Measurements from ENCODE around the gene RNF11.

The RNF11 gene, protein sequence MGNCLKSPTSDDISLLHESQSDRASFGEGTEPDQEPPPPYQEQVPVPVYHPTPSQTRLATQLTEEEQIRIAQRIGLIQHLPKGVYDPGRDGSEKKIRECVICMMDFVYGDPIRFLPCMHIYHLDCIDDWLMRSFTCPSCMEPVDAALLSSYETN

DNA sequence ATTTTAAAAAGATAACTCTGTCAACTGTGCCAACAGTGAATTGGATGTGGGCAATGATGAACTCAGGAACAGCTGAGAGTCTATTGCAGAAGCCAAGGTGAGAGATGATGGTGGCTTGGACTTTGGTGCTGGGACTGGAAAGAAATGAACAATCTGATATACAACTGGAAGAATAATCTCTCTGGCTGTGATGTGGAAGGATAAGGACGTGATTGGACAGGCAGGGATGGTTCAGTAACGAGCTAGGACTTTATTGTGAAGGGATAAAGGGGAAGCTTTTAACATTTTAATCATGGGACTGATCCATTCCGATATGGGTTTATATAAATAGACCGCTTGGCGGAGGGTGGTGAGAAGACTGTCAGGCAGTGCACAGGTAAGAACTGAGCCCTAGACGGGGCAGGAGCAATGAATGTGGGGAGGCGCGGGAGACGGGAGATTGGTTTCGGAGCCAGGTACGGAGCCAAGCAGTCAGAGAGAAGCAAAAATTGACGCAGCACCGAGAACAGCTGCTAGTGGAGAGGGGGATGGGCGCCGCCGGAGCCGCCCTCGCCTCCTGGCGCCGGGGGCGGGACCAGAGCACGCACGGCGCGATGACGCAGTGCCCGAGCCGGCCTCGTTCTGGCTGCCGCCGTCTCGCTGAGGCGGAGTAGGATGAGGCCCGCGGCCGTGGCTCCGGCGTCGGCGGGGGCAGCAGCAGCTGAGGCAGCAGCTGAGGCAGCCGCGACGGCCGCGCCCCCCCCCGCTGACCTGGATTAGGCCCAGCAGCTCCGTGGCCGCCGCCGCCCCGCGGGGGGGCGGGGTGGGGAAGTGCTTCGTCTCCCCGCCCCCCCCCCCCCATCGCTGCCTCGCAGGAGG, at the start of gene RNF11:
Gene RNF11, plus strand, starts transcription at position 601 of the 858 bp plus-strand sequence. CDS start 484 bp downstream, outside the sequence.
- no peak for TF ChIP-seq CTCF (IDR thresholded peaks at IDR 0.05; ENCODE audit: insufficient read depth, low read depth, low read length, missing control alignments)
- peak; percentile 93 for DNase-seq (ENCODE audit: low read depth)

GRCh38 chr1:51188230-51188629, 47.8 kb upstream of the RNF11 start:
- H3K4me3 ChIP-seq (ENCODE audit: low read depth, low read length): no peak overlapping the region
- no peak for DNase-seq (ENCODE audit: low read depth)
- no peak for TF ChIP-seq CTCF (IDR thresholded peaks at IDR 0.05; ENCODE audit: insufficient read depth, low read depth, low read length, missing control alignments)

More for the DNA sequence above, at the start of gene RNF11:
- H3K4me3 ChIP-seq (ENCODE audit: low read depth, low read length): peak within 1 kb of the TSS; percentile 77

- peak; percentile 80 for TF ChIP-seq CTCF (IDR thresholded peaks at IDR 0.05; ENCODE audit: insufficient read depth, low read depth, low read length, missing control alignments)
- H3K4me3 ChIP-seq (ENCODE audit: low read depth, low read length): no peak overlapping the region
- DNase-seq (ENCODE audit: low read depth): peak; percentile 79
Measured at GRCh38 chr1:51189421-51190073, 46.5 kb upstream of the RNF11 start.

DNA sequence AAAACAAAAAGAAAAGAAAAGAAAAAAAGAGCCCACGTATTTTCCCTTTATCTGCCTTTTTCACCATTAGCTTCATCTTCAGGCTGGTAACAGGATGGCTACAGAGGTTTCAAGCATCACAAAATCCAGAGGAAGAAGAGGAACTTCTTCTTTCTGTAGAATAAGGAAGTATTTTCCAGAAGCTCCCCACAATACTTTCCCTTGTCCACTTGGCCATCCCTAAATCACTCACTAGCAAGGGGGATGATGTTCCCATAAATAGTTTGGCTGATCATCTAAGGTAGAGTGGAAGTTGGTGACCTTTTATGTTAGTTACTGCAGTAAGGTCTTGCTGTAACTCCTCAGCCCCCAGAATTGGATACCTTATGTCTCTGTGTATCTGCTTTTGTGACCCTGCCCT, 45.1 kb upstream of the RNF11 start:
- no peak for DNase-seq (ENCODE audit: low read depth)
- no peak for TF ChIP-seq CTCF (IDR thresholded peaks at IDR 0.05; ENCODE audit: insufficient read depth, low read depth, low read length, missing control alignments)
- no peak overlapping the region for H3K4me3 ChIP-seq (ENCODE audit: low read depth, low read length)

DNA sequence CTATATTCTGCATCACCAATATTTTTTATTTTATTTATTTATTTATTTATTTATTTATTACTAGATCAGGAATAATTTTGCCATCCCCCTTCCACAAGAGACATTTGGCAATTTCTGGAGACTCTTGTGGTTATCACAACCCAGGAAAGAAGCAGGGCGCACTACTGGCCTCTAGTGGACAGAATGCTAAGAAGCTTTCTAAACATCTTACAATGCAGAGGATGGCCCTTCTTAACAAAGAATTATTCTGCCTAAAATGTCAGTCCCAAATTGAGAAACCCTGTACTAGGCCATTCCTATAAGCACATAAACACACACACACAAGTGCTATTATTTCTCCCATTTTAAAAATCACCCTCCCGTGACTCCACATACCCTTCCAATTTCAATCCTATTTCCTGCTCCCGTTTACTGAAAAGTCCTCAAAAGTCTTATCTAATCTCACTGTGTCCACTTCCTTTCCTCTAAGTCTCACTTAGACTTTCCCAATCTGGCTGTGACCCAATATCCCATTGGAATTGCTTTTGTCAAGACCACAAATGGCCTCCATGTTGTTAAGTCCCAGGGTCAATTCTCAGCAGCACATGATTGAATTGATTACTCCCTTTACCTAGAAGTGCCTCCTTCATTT, 43.7 kb upstream of the RNF11 start:
- no peak overlapping the region for H3K4me3 ChIP-seq (ENCODE audit: low read depth, low read length)
- DNase-seq (ENCODE audit: low read depth): peak; percentile 77
- TF ChIP-seq CTCF (IDR thresholded peaks at IDR 0.05; ENCODE audit: insufficient read depth, low read depth, low read length, missing control alignments): peak; percentile 86

GRCh38 chr1:51193564-51193963, 42.5 kb upstream of the RNF11 start:
- no peak for DNase-seq (ENCODE audit: low read depth)
- no peak overlapping the region for H3K4me3 ChIP-seq (ENCODE audit: low read depth, low read length)
- no peak for TF ChIP-seq CTCF (IDR thresholded peaks at IDR 0.05; ENCODE audit: insufficient read depth, low read depth, low read length, missing control alignments)

All from GM12865 (cell line).